HG02798 (cell line): ENCODE results near the gene TUFT1.
A peak's percentile ranks its signal among the peaks of the same experiment; 100 is the strongest.

Source experiments
- ATAC-seq: cut with Tn5 transposase; IDR thresholded peaks from one replicate; pipeline ENCODE4 v1.9.1; 2021; ENCODE audit warnings: mild to moderate bottlenecking; ENCODE audit not compliant: unreplicated experiment, poor library complexity

Gene TUFT1

DNA sequence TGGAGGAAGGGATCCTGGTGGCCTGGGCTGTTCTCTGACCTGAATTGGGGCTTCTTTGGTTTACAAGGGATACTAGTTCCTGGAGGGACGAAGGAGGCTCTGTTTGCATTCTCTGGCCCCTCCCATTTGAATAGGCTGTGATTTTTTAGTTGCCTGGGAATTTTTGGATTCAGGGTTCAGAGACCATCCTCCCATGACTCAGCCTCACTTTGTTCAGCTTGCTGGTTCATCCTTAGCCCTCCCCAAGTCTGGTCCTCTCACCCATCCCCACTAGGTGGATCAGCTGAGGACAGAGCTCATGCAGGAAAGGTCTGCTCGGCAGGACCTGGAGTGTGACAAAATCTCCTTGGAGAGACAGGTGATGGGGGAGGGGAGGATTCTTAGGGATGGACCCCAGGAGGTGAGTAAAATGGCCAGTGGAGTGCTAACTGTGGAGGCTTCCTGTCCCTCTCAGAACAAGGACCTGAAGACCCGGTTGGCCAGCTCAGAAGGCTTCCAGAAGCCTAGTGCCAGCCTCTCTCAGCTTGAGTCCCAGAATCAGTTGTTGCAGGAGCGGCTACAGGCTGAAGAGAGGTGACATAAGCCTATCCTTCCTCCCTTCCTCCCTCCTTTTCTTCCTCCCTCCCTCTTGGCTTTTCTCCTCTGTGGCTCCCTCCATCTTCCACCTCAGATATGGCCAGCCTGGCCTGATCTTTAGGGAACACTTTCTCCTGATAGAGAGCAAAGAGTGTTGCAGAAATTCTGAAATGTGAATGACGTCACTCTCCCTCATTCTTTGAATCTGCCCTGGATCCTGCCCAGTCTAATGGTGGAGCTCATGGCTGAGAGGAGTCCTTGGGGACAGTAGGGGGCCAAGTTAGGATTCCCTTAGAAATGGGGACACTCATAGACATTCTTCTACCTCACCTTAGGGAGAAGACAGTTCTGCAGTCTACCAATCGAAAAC is 4.5 kb upstream of the TUFT1 start:
- no peak for ATAC-seq

GRCh38 chr1:151536499-151536898 is 3.6 kb upstream of the TUFT1 start:
- no peak for ATAC-seq

DNA sequence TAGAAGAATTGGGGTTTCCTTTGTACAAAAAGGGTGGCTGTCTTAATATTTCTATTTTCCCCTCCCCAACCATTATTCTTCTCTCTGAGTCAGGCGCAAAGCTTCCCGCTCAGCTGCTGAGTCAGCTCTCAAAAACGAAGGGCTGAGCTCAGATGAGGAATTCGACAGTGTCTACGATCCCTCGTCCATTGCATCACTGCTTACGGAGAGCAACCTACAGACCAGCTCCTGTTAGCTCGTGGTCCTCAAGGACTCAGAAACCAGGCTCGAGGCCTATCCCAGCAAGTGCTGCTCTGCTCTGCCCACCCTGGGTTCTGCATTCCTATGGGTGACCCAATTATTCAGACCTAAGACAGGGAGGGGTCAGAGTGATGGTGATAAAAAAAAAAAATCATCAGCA is 3.0 kb upstream of the TUFT1 start:
- no peak for ATAC-seq

DNA sequence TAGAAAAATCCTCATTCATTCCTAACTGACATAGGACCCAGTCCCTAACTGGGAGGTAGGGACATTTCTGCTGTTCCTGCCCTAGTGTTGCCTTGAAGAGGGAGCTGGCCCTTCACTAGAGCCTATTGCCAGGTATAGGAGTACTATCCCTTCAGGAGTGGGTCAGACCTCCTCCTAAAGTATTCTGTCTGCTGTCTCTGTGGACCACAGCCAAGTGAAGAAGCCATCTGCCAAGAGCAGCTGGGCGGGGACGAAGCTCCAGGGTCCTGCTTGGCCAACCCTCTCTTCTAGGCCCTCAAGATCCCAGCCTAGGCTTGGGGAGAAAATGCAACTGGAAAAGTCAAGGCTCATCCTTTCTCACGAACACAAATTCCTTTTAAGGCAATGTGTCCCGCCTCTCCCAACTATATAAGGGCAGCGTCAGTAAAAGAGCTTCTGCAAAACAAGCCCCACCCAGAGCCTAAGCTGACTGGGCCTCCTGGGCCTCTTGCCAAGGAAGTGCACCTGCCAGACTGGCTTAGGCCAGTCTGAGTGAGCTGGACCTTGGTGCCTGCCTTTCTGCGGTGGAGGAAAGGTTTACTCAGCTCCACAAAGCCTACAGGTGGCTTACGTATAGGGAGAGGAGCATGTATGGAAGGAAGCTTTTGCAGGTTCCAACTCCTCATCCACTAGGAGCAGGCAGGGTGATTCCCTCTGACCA is 638 bp upstream of the TUFT1 start:
- ATAC-seq: peak; percentile 47

GRCh38 chr1:151540982-151541377 is 871 bp downstream of the TUFT1 start:
- ATAC-seq: no peak

DNA sequence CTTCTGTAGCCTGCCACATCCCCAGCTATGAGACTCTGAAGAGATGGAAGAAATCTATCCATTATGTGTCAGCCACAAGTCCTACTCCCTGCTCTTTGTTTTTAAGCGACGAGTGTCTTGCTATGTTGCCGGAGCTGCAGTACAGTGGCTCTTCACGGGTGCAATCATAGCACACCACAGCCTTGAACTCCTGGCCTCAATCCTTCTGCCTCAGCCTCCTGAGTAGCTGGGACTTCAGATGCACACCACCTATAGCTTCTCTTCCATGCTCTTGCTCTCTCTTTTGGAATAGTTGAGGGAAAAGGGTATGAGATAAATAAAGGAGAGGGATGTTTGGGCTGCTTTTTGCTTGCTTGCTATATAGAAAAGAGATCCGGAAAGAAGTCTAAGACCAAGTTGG is 1.6 kb downstream of the TUFT1 start:
- ATAC-seq: no peak

DNA sequence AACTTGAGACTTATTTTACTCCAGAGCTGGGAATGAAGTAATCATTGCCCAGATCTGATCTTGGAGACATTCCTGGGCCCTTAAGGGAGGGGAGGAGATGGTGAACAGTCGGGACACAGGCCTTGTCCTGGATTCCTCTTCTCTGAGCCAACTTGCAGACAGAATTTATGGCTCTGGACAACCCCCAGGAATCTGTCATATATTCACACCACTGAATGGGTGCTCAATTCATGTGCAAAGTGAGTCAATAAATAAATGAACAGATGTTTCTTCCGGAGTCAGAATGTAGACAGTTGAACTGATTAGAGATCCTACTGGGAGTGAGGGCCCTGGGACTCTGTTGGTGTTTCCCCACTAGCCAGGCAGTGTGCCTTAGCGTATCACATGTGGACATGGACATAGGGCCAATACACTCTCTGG is 2.6 kb downstream of the TUFT1 start:
- ATAC-seq: no peak

GRCh38 chr1:151545542-151545941 is 5.4 kb downstream of the TUFT1 start:
- ATAC-seq: no peak

DNA sequence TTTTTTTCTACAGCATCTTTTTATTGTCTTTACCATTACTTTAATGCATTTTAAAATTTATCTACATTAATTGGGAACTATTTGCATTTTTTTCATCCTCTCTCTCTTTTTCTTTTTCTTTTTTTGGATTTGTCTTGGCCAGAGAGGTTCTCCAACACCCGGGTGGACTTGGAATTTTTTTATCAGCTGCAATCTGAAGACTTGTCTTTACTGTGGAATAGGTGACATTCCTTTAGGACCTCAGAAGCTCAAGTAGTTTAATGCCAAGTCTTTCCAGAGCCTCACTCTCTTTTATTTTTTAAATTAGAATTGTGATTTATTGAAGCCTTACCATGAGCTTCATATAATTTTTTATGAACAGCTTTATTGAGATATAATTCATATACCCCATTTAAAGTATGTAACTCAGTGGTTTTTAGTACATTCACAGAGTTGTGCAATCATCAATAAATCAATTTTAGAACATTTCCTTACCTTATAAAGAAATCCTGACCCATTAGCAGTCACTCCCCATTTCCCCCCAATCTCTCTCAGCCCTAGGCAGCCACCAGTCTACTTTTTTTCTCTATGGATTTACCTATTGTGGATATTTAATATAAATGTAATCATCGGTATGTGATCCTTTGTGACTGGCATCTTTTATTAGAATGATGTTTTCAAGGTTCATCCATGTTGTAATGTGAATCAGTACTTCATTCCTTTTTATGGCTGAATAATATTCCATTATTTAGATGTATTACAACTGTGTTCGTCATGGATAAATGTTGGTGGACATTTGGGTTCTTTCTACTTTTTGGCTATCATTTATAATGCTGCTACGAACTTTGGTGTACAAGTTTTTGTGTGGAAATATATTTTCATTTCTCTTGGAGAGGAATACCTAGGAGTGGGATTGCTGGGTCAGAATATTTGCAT is 6.2 kb downstream of the TUFT1 start:
- no peak for ATAC-seq

DNA sequence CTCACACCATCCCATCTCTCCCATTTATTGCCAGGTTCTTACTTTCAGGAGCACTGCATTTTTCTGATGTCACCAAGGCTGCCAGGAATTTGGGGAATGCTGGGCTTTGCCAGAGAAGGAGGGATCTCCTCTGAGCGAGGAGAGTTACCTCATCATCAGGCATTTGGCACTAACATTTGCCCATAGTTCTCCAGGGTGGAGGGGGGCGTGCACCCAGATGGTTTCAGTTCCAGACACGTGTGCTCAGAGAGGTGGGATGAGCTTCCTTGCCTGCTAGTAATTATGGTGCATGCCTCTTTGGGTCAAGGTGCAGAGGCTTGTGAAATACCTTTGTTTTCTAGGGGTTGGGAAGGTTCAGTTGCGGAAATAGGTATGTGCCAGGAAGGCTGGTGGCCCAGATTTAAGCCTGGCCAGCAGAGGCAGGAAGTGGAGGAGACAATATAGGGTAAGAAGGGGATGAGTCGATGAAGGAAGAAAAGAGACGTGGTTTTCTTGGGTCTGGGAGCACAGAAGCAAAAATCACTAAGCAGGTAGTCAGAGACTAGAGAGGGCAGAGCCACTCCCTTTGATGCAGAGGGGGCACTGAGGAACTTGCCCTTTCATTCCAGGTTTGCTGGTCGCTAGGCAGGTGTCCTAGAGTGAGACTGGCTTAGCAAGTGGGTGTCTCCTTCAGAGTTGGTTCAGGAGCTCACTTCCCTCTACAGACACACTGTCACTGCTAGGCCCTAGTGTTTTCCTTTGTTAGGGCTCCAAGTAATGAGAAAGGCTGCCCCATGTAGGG is 7.2 kb downstream of the TUFT1 start:
- no peak for ATAC-seq

- ATAC-seq: no peak
Measured at GRCh38 chr1:151547900-151548230, 7.8 kb downstream of the TUFT1 start.

DNA sequence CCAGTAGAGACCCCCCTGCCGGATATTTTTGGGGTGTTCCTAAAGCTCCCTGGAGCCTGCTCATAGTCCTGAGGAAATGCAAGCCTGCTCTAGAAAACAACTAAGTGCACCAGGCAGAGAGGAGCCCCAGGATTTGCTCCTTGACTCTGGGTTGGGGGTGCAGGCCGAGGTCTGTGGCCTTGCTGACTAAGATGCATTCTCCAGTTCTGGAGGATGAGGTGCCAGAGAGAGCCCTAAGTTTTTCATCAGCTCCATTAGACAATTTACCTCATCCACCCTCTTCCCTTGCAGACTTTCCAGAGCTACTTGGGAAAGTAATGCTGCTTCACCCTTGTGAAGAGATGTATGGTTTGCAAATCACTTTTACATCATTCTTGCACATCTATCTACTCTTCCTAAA is 9.1 kb downstream of the TUFT1 start:
- ATAC-seq: no peak

- no peak for ATAC-seq
Measured at GRCh38 chr1:151553659-151554058, 13.6 kb downstream of the TUFT1 start.

DNA sequence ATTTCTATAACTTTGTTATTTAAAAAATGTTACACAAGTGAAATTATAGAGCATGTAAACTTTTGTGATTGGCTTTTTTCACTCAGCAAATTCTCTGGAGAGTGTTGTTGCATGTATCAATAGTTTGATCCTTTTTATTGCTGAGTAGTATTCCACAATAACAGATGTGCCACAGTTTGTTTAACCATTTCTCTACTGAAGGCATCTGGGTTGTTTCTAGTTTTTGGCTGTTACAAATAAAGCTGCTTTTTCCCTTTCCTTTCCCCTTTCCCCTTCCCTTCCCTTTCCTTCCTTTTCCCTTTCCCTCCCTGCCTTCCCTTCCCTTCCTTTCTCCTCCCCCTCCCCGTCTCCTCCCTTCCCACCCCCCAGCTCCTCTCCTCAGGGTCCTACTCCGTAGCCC is 15.9 kb downstream of the TUFT1 start:
- ATAC-seq: no peak

- ATAC-seq: no peak
Measured at GRCh38 chr1:151562661-151563060, 22.6 kb downstream of the TUFT1 start.

GRCh38 chr1:151563376-151563775 is 23.3 kb downstream of the TUFT1 start:
- no peak for ATAC-seq

DNA sequence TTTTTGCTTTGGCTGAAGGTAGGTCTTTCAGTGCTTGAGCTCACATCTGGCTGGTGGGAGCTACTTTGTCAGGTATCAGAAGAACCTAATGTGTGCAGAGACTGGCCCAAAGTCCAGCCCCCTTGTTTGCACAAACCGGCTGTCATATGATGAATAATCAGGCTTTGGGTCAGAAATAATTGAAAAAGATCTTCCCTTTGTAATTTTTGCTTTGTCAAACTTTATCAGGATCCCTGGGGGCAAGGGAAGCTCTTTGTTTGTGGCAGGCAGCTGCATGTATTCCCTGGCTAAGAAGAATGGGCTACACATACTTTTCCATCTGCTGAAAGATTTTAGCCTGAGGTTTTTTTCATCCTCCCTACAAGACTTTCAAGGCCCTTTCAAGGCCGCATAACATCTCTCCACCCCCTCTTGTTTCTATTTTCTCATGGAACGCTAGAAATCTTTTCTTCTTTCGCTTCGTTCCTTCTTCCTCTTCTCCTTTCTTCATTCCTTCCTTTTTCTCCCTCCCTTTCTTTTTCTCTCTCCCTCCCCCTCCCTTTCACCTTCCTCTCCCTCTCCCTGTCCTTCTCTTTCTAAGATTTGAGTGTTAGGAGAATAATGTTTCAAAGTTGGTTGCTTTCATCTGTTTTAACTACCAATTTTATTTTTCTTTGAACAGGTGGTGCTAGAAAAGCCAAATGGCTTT is 25.5 kb downstream of the TUFT1 start:
- no peak for ATAC-seq

DNA sequence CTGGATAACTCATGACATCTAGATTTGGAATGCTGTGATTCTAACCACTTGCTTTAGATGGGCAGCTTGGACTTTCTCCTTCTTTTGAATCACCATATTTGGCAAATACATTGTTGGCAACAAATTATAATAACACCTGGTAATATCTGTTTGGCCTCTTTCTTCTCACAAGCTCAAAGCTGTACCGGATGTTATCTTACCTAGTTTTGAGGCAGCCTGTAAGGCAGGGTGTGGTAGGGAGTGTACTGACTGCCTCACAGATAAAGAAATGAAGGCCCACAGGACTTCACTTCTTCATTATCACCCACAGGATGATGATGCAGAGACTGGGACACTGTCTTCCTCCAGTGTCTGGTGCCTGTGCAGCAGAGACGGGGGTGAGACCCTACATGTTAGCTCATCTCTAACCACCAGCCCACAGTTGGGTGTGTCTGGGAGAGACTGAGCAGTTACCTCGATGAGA is 28.5 kb downstream of the TUFT1 start:
- no peak for ATAC-seq

GRCh38 chr1:151570819-151571218 is 30.7 kb downstream of the TUFT1 start:
- ATAC-seq: no peak
